Measurements from ENCODE around the gene GSTA4. TPM values are rescaled to one million over a fixed set of nuclear protein-coding genes. Genes with fewer than 3 reads are reported as not detected.

GSTA4 gene
- total and polyA plus RNA-seq, 10 donors: 8.5 to 23.3 (median 15.0) TPM

GRCh38 chr6:53018446-53018845 lies 23.4 kb upstream of the GSTA4 start:
- Histone ChIP-seq H3K9me3 (no peaks in the 10 kb centered on the region), H3K27me3 (replicated peaks in 1 of 7) (no peaks in the 10 kb centered on the region), H3K27ac (no peak overlapping the region), H3K4me3 (no peak overlapping the region), H3K36me3 (peaks cover 0 to 76% (median 49%) of the 10 kb centered on the region in 6 donors), H3K4me1 (no peaks in the 10 kb centered on the region)
- TF ChIP-seq CTCF (IDR thresholded peaks at IDR 0.05 in 8 of 11, conservative IDR thresholded peaks at IDR 0.05 in 3 of 11) (no peak), POLR2AphosphoS5 (IDR thresholded peaks at IDR 0.05) (no peak), POLR2A (IDR thresholded peaks at IDR 0.05) (no peak)
- intact Hi-C loops (cut with DNase I; ENCODE audit: low total_unique reads): no loop called here
- WGBS, 5 donors: 91 to 99% (median 94%) methylated on average over 2 of the region's 2 CpGs
- DNase-seq: no peak

- WGBS, 5 donors: 97 to 100% (median 100%) methylated on average over 1 of the region's 1 CpG
- no peak for TF ChIP-seq POLR2AphosphoS5 (IDR thresholded peaks at IDR 0.05)
- no peak for TF ChIP-seq CTCF (IDR thresholded peaks at IDR 0.05 in 8 of 11, conservative IDR thresholded peaks at IDR 0.05 in 3 of 11)
- TF ChIP-seq POLR2A (IDR thresholded peaks at IDR 0.05): no peak
- H3K36me3 ChIP-seq: peaks cover 8 to 100% (median 77%) of the 10 kb centered on the region in 6 donors
Measured at GRCh38 chr6:53015486-53015885, 20.4 kb upstream of the GSTA4 start.

GRCh38 chr6:53014744-53015143 lies 19.7 kb upstream of the GSTA4 start:
- H3K9me3 ChIP-seq: no peaks in the 10 kb centered on the region
- no peak overlapping the region for H3K4me3 ChIP-seq
- TF ChIP-seq POLR2A (IDR thresholded peaks at IDR 0.05) (no peak), CTCF (IDR thresholded peaks at IDR 0.05 in 8 of 11, conservative IDR thresholded peaks at IDR 0.05 in 3 of 11) (no peak), POLR2AphosphoS5 (IDR thresholded peaks at IDR 0.05) (no peak)
- DNase-seq: no peak
- 82 to 95% (median 90%) methylated on average over 1 of the region's 1 CpG for WGBS, 5 donors
- no peaks in the 10 kb centered on the region for H3K27me3 ChIP-seq (replicated peaks in 1 of 7)
- no peak overlapping the region for H3K27ac ChIP-seq
- no peaks in the 10 kb centered on the region for H3K4me1 ChIP-seq
- peaks cover 8 to 100% (median 84%) of the 10 kb centered on the region in 6 donors for H3K36me3 ChIP-seq
- intact Hi-C loops (cut with DNase I; ENCODE audit: low total_unique reads): no loop called here

More at GRCh38 chr6:53015486-53015885, 20.4 kb upstream of the GSTA4 start:
- H3K27ac ChIP-seq: no peak overlapping the region
- no peaks in the 10 kb centered on the region for H3K9me3 ChIP-seq
- no peak overlapping the region for H3K4me3 ChIP-seq
- H3K27me3 ChIP-seq (replicated peaks in 1 of 7): no peaks in the 10 kb centered on the region
- no peaks in the 10 kb centered on the region for H3K4me1 ChIP-seq
- no peak for DNase-seq
- intact Hi-C loops (cut with DNase I; ENCODE audit: low total_unique reads): no loop called here

- intact Hi-C loops (cut with DNase I; ENCODE audit: low total_unique reads): no loop called here
- H3K4me1 ChIP-seq: no peaks in the 10 kb centered on the region
- H3K27me3 ChIP-seq (replicated peaks in 1 of 7): no peaks in the 10 kb centered on the region
- TF ChIP-seq POLR2A (IDR thresholded peaks at IDR 0.05) (no peak), POLR2AphosphoS5 (IDR thresholded peaks at IDR 0.05) (no peak), CTCF (IDR thresholded peaks at IDR 0.05 in 8 of 11, conservative IDR thresholded peaks at IDR 0.05 in 3 of 11) (no peak)
- no peak overlapping the region for H3K4me3 ChIP-seq
- H3K9me3 ChIP-seq: no peaks in the 10 kb centered on the region
- peaks cover 8 to 100% (median 89%) of the 10 kb centered on the region in 6 donors for H3K36me3 ChIP-seq
- H3K27ac ChIP-seq: no peak overlapping the region
- DNase-seq: no peak
Measured at GRCh38 chr6:53014063-53014462, 19.0 kb upstream of the GSTA4 start.

Data from spleen (tissue), 11 donors.